NCI-H69 (cell line): ENCODE measurements around the gene DRAXIN.

ENCODE experiments used
- DNase-seq: peaks from one replicate; lab custom pipeline; 2025; lab: John Stamatoyannopoulos, UW

Gene DRAXIN

DNA sequence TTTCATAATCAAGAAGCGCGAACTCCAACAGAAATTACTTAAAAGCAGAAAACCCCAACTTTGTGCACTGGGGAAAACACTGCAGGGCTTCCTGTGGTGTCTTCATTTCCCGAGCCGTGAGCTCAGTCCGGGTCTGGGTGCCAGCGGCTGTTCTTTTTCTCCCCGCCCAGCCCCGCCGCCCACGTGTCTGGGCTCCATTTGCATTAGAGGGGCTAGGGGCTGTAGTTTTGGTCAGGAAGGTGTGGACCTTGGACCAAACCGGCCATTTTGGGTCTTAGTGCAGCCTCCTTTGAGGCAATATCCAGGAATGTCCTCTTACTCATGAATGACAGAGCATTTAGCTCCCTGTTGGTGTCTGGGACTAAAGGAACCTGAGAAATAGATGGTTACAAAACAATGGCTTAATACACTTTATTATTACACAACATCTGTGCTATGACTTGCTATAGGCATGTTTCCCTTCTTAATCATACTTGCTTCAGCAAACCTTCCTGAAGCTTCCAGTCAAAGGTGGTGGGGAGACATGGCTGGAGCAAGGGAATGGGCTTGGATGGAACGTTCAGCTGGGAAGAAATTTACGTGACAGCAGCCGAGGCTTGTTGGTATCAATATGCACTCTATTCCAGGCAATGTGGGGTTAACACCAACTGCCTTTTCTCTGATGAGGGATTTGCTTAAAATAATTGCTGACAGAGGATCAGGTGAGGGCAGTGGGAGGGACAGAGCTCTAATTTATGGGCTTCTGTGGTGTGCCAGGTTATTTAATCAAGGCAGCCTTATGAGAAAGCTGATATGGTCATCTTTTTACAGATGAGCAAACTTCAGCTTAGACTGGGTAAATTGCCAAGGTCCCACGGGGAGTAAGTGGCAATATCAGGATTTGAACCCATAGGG lies 45.5 kb downstream of the DRAXIN start:
- peak; percentile 84 for DNase-seq

DNA sequence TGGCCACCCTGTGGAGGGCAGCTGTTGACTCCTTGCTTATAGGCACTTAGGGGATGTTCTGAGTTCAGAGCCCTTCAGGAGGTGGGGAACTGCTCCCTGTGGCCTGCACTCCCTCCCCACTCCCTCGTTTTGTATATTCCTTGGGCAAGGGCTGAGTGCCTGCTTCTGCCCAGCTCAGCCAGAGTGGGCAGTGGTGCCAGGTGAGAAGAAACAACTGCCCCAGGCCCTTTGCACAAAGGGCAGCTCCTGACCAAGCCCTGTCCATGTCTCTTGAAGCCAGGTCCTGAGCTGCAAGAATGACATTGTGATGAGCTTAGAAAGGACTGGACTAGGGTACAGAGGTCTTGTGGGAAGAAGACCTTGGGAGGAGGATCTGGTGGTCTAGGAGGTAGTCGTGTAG lies 46.6 kb downstream of the DRAXIN start:
- no peak for DNase-seq

DNA sequence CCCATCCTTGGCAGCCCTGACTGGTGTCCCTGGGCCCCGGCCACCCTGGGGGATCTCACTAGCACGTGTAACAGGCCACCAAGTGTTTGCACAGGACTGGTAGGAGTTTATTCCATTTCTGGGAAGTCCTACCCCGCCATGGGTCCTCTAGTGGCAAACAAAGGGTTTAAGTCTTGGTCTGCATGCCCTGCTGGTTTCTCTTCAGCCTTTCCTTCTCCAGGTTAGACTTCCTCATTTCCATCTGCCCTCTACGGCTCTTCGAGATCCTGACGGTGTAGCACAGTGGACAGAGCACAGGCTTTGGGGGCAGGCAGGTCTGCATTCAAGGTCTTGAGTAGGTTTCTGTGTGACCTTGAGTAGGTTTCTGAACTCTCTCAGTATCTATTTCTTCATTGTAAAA lies 47.3 kb downstream of the DRAXIN start:
- no peak for DNase-seq

DNA sequence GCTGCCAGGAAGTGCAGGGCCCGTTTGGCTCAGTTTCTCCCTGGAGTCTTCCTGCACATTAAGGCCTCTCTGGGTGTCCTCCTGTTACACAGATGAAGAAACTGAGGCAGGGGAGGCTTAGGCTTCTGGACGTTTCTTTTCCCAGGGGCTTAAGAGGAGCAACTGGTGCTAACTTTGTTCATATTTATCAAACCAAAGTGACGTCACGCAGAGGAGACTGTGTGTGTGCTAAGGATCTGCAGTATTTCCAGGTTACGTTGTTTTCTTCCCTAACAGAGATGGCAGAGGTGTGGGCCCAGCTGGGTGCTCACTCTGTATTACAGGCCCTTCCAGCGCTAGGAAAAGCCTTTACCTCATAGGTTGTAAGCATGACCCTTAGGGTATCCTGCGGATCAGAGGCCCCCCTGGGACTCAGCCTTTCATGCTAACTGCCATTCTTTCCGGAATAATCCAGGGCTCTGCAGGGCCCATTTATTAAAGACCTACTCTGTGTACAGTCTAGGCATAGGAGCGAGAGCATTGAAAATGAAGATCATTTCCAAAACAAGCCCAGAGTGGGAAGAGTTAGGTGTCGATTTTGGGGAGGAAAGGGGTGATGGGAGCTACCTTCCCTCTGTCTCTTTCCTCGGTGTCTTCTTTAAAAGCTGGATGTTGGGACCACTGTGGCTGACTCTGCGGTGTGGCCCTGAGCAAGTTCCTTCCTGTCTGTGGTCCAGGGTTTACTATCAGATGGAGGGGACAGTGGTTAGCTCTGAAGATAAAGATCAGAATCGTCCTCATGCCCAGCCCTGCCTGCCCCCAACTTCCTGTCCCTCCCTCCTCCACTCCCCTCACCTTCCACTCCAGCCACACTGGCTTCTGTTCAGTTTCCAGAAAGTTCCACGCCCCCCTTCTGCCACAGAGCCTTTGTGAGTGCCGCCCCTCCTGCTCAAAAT lies 49.0 kb downstream of the DRAXIN start:
- no peak for DNase-seq

DNA sequence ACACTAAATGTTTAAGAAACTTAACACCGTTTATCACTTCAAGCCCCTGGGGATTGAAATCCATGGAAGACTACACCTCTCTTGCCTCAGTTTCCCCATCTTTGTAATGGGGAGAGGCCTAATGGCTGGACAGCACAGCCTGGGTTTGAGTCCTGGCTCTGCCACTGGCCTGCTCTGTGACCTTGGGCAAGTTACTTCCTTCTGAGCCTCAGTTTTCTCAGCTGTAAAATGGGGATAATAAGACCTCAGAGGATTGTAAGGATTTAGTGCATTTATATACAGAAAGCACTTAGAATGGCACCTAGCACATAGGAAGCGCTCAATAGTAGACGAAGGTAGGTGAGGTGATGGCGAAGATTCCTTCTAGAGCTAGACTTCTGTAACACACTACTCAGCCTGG lies 50.0 kb downstream of the DRAXIN start:
- no peak for DNase-seq

DNA sequence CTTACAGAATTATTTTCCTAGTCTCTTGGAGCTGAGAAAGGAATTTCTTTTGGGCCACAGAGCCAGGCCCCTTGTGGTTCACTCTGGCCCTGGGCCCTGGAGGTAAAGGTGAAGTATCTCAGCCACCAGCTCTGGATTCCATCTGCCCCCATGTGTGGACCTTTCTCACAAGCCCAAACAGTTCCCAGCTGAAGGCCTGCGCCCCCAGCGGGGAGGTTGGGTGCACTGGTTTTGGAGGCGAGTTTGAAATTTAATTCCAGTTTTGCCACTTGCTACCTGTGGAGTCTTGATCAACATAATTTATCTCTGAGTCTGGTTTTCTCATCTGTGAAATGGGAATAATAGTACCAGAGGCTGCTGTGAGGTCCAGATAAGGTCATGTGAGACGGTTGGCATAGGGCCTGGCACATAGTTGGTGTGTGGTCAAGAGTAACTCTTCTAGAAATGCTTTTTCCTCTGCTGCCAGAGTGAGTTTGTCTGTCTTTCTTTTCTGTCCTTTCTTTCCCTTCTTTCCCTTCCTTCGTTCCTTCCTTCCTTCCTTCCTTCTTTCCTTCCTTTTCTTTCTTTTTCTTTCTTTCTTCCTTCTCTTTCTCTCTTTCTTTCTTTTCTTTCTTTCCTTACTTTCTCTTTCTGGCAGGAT lies 50.5 kb downstream of the DRAXIN start:
- no peak for DNase-seq

DNA sequence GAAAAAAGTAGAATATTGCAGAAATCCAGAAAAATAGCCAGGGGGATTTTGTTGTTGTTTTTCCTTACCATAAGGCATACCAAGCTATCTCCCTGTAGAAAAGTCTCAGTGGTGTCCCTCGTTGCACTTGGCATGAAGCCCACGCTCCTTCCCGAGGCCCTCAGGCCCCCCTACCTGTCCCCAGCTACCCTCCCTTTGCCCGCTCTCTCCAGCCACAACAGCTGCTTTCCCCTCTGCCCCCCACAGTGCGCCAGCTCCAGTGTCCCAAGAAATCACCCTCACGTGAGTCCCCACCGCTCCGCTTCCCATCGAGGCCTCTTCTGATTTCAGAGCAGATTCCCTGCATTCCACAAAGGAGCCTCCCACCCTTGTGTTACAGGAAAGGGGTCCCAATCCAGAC lies 52.8 kb downstream of the DRAXIN start:
- no peak for DNase-seq

DNA sequence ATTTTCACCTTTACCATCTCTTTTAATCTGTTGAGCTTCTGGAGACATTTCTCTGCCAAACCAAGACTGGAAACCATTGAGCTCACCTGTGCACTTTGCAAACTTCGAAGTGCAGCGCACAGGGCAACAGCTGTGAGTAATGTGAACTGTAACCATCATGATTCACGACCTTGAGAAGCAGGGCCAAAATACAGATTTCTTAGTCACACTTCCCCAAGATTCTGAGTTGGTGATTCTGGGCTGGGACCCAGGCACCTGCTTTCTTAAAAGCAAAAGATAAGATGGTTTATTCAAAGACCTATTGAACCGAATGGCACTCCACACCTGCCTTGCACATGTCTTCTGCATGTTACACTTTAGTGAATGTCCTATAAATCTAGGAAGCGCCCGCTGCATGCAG lies 54.6 kb downstream of the DRAXIN start:
- no peak for DNase-seq

DNA sequence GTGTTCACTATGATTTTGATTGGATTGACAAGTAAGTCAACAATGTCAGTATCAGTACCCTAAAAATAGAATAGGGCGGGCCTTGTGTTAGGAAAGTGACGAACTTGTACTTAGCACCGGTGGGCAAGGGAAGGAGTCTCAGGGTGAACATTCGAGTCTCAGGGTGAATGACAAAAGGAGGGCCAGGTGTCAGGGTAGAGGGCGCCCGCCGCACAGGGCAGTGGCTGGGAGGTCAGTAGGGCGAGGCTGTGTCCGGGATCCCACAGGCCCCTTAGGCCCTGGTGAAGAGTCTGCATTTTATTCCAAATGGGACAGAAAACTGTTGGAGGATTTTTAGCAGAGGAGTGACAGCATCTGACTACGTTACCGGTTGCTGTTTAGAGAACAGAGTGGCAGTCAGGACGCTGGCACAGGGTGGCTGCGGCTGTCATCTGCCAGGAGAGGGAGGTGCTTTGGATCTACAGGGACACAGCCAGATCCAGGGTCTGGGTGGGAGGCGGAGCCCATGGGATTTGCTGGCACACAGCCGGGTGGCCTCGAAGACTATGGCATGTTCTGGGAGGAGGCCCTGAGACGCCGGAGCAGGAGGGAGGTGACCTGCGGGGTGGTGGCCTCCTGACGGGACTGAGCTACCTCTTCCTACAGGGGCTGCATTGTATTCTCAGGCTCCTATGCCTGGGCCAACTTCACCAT lies 55.4 kb downstream of the DRAXIN start:
- DNase-seq: no peak

DNA sequence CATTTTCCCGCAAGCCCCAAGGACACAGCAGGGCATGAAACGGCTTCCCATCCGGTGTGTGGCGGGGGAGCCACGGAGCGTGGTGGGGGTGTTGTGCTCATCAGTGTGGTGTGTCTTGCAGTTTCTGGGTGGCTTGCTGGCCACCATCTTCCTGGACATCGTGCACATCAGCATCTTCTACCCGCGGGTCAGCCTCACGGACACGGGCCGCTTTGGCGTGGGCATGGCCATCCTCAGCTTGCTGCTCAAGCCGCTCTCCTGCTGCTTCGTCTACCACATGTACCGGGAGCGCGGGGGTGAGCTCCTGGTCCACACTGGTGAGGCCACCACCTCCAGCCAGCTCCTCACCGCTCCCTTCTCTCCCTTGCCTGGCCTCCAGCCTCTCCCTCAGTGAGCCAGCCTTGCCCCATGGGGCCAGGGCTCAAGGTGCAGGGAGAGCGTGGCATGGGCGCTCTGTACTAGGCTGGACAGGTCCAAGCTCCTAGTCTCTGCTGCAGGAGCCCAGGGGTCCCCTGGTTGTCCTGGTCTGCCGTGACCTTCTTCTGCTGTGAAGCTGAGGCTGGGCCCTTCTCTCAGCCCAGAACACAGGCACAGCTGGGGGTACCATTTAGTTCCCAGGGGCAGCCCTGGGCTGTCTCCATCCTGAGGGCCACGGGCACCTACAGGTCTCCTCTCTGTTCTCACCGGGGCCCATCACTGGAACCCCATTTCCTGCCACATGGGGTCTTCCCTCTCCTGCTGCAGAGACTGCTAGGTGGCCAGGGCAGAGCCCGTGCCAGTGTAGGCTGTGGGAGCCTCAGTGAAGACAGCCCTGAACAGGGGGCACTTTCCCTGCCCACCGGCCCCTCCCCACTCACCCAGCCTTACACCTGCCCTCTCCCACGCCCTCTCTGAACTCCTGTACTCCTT lies 57.0 kb downstream of the DRAXIN start:
- DNase-seq: no peak

DNA sequence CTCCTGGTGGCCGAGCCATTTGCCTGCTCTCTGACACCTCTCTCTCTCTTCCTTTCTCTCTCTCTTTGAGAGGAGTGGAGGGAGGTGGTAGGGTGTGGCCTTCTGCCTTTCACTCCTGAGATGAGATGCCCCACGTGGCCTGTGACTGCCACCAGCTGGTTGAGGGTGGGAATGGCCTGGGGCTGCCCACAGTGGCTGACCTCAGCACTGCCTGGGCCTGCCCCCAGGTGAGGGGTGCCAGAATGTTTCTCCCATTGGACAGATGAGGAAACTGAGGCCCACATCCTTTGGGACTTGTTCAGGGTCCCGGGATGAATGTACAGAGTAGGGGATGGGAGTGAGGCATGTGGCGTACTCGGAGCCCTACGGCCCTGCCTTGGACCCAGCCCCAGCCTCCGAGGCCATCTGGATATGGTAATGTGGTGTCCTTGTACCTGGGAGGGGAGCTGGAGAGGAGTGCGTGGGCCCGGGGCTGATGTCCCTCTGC lies 57.7 kb downstream of the DRAXIN start:
- peak; percentile 70 for DNase-seq

DNA sequence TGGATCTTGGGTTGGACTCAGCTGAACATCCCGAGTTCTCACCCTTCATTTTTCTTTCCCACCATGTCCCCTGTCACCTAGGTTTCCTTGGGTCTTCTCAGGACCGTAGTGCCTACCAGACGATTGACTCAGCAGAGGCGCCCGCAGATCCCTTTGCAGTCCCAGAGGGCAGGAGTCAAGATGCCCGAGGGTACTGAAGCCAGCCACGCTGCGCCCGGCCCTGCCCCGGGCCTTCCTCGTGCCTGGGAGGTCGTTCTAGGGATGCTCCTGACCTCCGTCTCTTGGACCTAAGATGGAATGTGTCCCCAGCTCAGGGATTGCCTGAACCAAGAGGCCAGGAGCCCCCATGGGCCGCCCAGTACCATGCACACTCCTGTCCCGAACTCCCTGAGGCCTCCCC lies 58.5 kb downstream of the DRAXIN start:
- no peak for DNase-seq

DNA sequence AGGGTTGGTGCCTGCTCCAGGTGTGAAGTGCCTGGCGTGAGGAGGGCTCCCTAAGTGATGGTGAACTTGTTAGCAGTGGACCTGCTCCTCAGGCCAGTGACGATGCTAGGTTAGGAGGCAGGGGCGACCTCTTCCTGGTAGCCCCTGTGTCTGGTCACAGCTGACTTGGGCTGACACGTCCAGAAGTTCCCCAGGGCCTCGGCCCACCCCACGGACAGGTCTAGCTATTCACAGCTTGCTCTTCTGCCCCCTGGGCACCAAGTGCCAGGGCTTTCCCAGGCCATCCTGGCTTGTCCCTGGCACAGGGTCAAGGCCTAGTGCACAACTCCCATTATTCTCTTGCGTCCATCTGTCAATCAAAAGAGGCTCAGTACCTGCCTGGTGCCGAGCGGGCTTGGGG lies 59.6 kb downstream of the DRAXIN start:
- DNase-seq: no peak

DNA sequence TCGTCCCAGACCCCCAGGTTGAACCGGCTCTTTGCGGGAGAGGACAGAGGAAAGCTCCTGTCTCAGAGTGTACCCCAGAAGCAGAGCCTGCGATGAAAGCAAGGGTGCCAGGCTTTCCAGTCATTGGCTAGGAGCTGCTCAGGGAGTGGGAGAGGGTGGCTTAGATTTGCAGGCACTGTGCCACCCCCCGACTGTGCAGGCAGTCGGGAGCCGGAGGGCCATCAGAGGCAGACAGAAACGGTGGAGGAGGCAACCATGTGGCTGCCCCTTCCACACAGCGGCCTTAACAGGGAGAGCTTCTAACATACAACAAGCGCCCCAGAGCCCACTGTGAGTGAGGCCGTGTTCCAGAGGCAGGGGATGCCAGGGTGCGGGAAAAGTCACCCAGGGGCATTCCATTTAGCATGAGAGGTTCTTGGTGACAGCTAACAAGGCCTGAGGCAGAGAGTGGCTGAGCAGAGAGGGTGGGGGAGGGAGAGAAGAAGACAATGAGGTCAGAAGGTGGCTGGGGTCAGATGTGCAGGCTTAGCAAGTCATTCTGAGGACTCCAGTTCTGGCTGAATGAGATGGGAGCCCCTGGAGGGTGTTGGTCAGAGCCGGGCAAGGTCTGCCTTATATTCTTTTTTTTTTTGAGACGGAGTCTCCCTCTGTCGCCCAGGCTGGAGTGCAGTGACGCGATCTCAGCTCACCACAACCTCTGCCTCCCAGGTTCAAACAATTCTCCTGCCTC lies 61.0 kb downstream of the DRAXIN start:
- DNase-seq: no peak

DNA sequence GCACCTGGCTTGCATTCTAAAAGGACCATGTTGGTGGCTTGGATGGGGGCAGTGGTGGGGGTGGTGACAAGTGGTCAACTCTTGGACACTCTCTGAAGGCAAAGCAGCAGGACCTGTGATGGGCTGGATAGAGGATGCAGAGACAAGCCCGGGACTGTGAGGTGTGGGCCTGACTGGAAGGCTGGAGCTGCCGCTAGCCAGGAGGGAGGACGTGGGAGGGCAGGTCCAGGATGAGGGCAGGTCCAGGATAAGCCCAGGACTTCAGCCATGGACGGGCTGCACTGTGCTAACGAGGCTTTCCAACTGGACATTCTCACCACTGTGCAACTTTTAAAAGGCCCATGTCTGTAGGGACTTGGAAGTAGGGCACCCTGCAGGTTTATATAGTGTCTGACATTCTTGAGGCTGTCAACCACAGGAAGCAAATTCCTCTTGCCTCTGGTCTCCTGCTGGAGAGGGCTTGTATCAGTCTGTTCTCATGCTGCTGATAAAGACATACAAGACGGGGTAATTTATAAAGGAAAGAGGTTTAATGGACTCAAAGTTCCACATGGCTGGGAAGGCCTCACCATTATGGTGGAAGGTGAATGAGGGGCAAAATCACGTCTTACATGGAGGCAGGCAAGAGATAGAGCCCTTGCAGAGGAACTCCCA lies 62.2 kb downstream of the DRAXIN start:
- DNase-seq: no peak

DNA sequence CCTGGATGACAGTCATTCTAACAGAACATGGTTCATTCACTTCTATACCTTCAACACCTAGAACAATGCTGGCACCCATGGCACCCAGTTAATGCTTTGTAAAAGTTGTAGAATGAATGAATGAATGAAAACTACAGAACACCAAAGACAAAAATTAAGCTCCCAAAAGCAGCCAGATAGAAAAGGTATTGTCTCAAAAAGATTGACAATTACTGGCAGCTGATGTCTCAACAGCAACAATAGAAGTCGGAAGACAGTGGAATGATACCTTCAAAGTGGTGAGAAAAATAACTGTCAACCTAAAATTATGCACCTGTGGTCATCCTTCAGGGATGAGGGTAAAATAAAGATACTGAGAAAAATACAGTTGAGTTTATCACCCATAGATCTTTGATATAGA lies 65.5 kb downstream of the DRAXIN start:
- DNase-seq: no peak

DNA sequence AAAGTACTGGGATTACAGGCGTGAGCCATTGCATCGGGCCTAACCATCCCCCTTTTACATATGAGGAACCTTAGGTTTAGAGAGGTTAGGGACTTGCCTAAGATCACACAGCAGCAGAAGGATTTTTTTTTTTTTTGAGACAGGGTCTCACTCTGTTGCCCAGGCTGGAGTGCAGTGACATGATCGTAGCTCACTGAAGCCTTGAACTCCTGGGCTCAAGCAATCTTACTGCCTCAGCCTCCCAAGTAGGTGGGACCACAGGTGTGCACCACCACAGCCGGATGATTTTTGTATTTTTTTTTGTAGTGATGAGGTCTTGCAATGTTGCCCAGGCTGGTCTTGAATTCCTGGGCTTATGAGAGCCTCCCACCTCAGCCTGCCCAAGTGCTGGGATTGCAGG lies 68.3 kb downstream of the DRAXIN start:
- DNase-seq: no peak

DNA sequence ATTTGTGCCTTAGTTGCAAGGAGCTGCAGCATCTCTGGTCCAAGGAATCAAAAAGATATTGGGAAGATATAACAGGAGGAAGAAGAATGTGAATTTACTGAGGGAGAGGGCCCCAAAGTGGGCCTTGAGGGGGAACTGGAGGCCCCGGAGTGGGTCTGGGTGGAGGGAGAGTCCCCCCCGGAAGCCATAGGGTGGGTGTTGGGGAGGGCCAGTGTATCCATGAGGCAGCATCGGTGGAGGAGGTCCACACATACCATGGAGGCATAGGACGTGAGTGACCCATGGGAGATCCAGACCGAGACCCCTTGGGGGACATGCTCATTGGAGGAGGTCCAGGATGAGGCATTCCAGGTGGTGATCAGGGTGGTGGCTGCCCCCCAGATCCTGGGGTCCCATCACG lies 69.8 kb downstream of the DRAXIN start:
- no peak for DNase-seq

DNA sequence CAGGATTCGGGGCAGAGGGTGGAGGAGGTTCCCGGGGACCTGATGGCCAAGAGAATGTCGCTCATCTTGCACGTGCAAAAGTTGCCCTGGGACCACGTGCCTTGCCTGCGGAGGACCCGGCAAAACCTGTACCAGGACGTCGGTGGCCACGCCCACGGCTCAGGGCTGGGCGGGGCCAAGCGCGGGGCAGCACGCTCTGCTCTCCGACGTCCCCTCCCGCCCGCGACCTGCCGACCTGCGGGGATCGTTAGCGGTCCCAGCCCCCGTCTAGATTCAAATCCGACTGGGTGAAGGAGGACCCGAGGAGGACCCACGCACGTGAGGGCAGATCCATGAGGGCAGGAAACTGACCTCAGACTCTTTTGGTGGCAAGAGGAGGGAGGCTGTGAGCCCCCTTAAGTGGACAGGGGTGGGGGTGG lies 70.5 kb downstream of the DRAXIN start, which contains the start of gene C1orf167:
TSS of gene C1orf167 (plus strand) at position 206 of the 419 bp plus-strand sequence. CDS start 2,208 bp downstream, outside the sequence.
- peak; percentile 21 for DNase-seq
